ENCODE measurements around the gene FARP1.
"Not testable (repeated sequence)": the region's sequence is repeated elsewhere in the genome, so short reads cannot be mapped to it uniquely, and the experiment has no call there.

The FARP1 gene

GRCh38 chr13:98206946-98207345 is 64.1 kb downstream of the FARP1 start:
- DNase-seq: peak; percentile 90

DNA sequence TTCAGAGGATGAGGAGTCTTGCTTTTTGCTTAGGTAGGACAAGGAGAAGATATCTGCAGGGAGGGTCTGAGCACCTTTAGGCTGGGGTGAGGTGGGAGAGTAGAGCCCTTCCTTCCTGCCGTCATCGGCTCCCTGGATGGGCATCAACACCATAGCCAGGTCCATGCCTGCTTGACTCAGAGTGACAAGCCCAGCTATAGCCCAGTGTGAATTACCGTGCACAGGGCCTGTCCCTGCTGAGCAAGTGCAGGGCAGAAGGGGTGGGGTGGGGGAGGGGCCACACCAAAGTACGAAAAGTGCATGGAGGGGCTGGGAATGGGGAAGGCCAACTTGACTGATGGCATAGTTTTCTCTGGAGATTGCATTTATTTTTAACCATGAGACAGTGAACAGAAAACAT is 64.5 kb downstream of the FARP1 start:
- DNase-seq: peak; percentile 50

GRCh38 chr13:98208606-98209005 is 65.7 kb downstream of the FARP1 start:
- DNase-seq: peak; percentile 23

DNA sequence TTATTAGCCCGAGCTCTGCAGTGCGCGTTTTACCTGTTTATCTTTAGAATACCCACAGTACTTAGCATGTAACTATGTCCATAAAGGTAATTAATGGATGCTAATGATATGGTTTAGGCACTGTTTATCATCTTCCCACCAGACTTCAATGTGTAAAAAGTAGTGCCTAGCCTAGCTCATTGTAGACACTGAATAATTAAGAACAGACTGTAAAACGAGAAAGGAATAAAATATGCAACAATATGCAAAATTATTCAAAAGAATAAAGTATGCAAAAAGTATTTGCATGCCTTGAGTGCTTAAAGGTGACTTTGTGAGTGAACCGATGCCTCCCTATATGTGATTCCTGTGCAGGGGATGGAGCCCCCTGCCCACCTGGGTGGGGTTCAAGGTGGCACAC is 69.9 kb downstream of the FARP1 start:
- no peak for DNase-seq

- no peak for DNase-seq
Observed at GRCh38 chr13:98213354-98213753, 70.5 kb downstream of the FARP1 start.

- peak; percentile 35 for DNase-seq
Observed at GRCh38 chr13:98214008-98214643, 71.2 kb downstream of the FARP1 start.

DNA sequence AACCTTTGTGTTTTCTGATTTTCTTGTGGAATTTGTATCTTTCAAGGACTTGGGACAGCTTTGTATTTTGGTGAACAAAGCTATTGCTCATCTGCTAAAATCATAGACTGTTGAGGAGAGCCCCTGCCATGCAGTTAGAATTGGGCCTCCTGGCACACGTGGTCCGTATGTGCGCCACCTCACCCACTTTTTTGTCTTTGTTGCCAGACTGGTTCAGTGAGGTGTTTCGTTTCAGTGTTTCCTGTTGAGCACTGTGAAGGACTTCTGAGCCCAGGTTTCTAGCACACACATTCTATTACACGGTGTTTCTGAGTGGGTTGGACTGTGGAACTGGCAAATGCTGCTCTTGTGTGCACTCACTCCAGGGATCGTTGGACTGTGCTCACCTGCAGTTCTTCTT is 71.8 kb downstream of the FARP1 start:
- DNase-seq: no peak

DNA sequence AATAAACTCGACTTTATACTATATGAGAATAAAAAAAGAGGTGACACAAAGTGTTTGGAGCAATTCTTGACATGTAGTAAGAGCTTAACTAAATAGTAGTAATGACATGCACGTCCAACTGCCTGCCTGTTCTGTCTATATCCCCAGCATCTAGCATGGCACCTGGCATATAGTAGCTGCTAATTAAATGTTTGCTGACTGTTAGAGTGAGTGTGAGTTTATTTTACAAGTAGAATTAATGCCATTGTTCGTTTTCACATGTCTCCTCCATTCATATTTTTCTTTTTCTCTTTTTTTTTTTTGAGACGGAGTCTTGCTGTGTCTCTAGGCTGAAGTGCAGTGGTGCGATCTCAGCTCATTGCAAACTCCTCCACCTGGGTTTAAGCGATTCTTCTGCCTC is 72.6 kb downstream of the FARP1 start:
- no peak for DNase-seq

DNA sequence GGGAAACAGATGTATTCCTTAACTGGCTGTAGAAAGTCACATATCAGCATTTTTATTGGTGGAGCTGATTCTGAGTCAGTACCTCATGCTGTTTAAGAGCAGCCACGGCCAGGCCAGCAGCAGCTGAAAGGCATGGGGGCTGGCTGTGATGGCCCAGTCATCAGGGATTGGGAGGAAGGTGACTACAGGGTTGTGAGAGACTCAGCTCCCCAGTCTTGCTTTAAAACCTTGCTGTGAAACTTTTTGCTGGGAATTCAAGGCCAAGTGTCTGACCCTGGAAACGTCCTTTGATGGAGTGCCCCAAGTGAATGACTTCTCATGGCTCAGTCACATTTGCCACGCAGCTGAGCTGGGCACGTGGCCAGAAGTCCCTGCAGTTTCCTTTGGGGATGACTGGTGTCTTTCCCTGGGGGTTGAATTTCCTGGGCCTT is 73.3 kb downstream of the FARP1 start:
- peak; percentile 91 for DNase-seq

DNA sequence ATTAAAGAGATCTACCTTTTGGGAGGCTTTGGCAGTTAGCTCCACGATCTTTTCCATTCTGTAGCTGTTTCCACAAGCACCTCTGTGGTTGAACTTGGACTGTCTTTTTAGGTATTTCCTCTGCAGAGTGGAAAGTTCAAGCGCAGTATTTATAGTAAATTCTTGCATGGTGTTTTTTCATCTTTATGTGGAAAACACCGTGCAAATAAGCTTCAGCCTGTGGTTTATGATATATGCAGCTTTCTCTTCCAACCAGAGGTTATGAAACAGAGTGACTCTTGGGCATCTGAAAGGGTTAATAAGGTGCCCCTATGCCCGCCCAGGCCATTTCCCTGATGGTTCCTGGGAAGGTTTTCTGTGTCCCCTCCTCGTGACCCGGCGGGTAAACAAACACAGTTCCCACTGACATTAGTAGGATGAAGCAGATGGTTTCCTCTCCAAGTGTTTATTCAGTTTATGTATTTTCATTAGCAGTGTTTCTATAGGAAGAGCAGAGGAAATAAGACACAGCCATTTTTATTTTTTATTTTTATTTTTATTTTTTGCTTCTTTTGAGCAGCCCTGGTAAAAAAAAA is 73.9 kb downstream of the FARP1 start:
- no peak for DNase-seq

DNA sequence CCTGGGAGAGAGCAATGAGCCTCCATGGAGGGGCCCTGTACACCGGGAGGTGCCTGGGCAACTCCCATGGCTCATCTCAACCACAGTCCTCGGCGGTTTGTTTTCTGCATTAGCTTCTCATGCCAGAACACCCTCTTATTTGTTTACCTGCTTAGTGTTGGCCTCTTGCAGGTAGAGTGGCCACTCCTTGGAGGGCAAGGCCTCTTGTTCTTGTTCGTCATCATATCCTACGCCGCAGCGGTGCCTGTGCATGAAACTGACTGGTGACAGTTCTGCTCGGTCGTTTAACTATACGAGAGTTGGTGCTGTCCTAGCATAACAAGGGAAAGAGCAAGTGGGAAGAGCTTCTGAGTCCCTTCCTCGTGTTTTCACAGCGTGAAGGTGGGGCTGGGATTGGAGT is 74.7 kb downstream of the FARP1 start:
- DNase-seq: no peak

GRCh38 chr13:98219685-98220084 is 76.8 kb downstream of the FARP1 start:
- DNase-seq: no peak

GRCh38 chr13:98220271-98220791 is 77.4 kb downstream of the FARP1 start:
- no peak for DNase-seq

DNA sequence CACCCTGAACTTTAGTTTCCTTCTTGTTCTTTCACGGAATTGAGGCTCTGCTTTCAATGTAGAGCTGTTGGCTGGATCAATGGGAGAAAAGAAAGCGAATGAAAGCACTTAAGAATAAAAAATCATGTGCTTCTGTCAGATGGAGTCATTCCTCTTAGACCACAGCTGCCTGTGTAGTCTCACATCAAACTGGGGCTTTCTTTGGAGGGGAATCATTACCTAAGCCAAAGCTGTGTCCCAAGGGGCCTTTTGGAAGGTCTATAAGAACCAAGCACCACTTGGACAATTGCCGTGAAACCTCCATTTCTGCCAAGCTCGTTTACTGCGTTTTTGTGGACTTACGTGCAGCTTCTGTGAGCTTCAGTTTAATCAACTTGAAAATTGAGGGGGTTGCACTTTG is 78.3 kb downstream of the FARP1 start:
- no peak for DNase-seq

GRCh38 chr13:98222081-98222554 is 79.2 kb downstream of the FARP1 start:
- peak; percentile 66 for DNase-seq

- DNase-seq: no peak
Observed at GRCh38 chr13:98222816-98223215, 79.9 kb downstream of the FARP1 start.

- DNase-seq: no peak
Observed at GRCh38 chr13:98223741-98224140, 80.8 kb downstream of the FARP1 start.

- no peak for DNase-seq
Observed at GRCh38 chr13:98224557-98224956, 81.7 kb downstream of the FARP1 start.

DNA sequence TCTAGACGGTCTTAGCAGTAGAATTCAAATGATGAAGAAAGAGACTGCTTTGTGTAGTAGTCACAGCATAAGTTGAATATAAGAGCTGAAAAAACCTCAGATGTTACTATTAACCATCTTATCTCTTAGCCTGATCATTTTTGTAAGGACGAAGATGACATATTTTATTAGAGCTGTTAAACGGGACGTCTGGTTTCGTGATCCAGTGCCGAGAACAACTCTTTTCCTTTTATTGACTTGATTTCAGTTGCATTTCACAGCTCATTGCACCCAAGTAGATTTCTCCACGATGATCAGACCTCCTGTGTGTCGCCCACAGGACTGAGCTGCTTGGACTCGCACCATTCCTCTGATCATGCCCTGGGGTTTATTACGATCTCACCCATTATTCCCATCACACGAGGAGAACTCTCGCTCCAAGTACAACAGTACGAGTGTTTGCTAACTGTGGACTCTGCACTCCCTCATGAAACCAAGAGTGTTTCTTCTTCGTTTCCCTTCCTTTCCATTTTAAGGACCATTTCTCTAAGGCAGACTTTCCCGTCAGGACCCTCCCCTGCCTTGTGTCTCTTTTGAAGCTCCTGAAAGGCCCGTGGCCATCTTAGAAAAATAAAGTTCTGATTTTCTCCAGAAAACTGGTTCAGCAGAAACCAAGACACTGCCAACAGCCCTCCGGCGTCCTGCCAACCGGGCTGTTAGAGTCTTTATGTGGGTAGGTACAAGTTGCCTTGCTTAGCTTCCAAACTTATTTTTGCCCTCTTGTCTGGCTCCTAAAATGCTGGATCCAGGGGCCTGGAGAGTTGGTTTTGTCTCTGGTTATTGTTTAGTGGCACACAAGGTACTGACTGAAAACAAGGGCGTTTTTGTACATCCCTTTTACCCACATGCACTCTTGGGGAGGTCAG is 82.4 kb downstream of the FARP1 start:
- no peak for DNase-seq

GRCh38 chr13:98226496-98226895 is 83.6 kb downstream of the FARP1 start:
- no peak for DNase-seq

- DNase-seq: peak; percentile 88
Observed at GRCh38 chr13:98228661-98229341, 85.9 kb downstream of the FARP1 start.

GRCh38 chr13:98230762-98231161 is 87.9 kb downstream of the FARP1 start:
- not testable (repeated sequence) for DNase-seq

GRCh38 chr13:98232456-98232855 is 89.6 kb downstream of the FARP1 start:
- peak; percentile 74 for DNase-seq

Data from fibroblast of skin of scalp (primary cell).